Cardiac muscle cell (in vitro differentiated cells and primary cell): Measurements from ENCODE around the gene PURB. TPM values are rescaled to one million over a fixed set of nuclear protein-coding genes. Genes with fewer than 3 reads are reported as not detected.

Source experiments
- DNase-seq, 2 donors: peaks; one replicate each; pipeline versions ENCODE4 v3.0.0 to v3.0.0-alpha.2; 2010 to 2017; ENCODE audit warnings: low read depth in 1 of 2, low spot score in 1 of 2
- H3K27ac ChIP-seq: fragments of 200-600 bp; sonication (generic); 2 replicates; pipeline ENCODE4 v1.5.1; 2016
- H3K27me3 ChIP-seq: fragments of 200-600 bp; sonication (generic); 2 replicates; pipeline ENCODE4 v1.6.0; 2016; ENCODE audit warnings: control low read depth
- H3K36me3 ChIP-seq: fragments of 200-600 bp; sonication (generic); 2 replicates; pipeline ENCODE4 v1.5.1; 2016; ENCODE audit warnings: control low read depth
- H3K4me1 ChIP-seq: fragments of 200-600 bp; sonication (generic); 2 replicates; pipeline ENCODE4 v1.8.1; 2017; ENCODE audit warnings: low read depth, mild to moderate bottlenecking, mixed run types
- H3K4me3 ChIP-seq: fragments of 200-600 bp; sonication (generic); 2 replicates; pipeline ENCODE4 v1.5.1; 2016; ENCODE audit warnings: mild to moderate bottlenecking
- H3K9me3 ChIP-seq: fragments of 200-600 bp; sonication (generic); 2 replicates; pipeline ENCODE4 v1.5.1; 2017; ENCODE audit warnings: low read depth, mild to moderate bottlenecking, control low read depth
- polyA plus RNA-seq: library from polyadenylated mRNA; unstranded; fragments of >200 nt; fragmentation: Nextera tagmentation; extraction: Ambion mirVana; gene quantifications from 2 replicates; pipeline ENCODE4 v1.2.1, GENCODE V29; 2016
- total RNA-seq: library from RNA; depleted of rRNA; stranded (reverse); fragments of >200 nt; gene quantifications from 2 replicates; pipeline ENCODE4 v1.2.3, GENCODE V29; 2016
- TF ChIP-seq, protein P1 (sequence below): IDR thresholded peaks from 2 replicates; pipeline ENCODE4 v1.5.1; 2012; ENCODE audit warnings: low read depth, mild to moderate bottlenecking, low read length

PURB gene
- total and polyA plus RNA-seq, 2 experiments from 2014 or later = 3.3 to 27.9 TPM

DNA sequence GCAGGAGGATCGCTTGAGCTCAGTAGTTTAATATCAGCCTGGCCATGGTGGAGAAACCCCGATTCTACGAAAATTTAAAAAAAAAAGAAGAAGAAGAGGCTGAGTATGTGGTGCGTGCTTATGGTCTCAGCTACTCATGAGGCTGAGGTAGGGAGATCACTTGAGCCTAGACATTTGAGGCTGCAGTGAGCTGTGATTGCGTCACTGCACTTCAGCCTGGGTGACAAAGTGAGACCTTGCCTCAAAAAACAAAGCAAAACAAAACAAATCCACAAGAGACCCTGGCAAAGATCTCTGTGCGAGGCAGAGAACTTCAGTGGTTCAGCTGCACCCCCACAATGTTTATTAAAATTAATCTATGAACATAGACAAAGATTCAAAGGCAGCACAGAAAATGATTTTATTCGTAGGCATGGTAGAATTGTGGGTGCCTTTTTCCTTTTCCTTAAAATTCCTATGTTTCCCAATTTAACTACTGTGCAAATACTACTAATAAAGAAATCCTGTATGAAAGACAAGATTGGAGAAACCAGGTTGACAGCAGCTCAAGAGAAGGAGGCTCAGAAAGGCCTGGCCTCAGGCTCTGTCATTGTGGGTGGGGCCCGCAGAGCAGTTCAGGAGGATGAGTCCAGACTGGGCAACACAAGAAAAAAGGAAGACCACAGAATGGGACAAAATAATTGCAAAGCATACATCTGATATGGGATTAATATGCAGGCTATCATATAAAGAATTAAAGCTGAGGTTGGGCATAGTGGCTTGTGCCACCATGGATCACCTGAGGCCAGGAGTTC, 24.5 kb upstream of the PURB start:
- Histone ChIP-seq H3K4me3 (no peak overlapping the region), H3K9me3 (no peaks in the 10 kb centered on the region), H3K36me3 (no peaks in the 10 kb centered on the region), H3K4me1 (no peaks in the 10 kb centered on the region), H3K27ac (no peak overlapping the region), H3K27me3 (no peaks in the 10 kb centered on the region)
- TF ChIP-seq, protein P1, sequence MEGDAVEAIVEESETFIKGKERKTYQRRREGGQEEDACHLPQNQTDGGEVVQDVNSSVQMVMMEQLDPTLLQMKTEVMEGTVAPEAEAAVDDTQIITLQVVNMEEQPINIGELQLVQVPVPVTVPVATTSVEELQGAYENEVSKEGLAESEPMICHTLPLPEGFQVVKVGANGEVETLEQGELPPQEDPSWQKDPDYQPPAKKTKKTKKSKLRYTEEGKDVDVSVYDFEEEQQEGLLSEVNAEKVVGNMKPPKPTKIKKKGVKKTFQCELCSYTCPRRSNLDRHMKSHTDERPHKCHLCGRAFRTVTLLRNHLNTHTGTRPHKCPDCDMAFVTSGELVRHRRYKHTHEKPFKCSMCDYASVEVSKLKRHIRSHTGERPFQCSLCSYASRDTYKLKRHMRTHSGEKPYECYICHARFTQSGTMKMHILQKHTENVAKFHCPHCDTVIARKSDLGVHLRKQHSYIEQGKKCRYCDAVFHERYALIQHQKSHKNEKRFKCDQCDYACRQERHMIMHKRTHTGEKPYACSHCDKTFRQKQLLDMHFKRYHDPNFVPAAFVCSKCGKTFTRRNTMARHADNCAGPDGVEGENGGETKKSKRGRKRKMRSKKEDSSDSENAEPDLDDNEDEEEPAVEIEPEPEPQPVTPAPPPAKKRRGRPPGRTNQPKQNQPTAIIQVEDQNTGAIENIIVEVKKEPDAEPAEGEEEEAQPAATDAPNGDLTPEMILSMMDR = no peak
- DNase-seq = no peak

DNA sequence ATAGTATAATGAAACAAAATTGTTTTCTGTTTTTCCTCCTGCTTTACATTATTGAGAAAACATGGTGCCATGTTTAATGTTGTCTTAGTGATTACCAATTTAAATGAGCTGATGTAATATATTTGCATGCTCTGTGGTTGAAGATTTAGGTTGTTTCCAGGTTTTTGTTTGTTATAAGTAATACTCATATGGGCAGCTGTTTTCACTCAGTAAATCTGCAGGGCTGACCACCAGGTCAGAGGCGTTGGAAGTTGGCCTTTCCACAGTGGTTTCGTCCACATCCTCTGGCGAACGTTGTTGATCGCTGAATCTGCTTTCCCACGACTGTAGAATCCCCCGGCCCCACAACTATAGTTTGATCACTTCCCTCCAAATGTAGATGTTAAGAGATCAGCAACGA, 21.6 kb upstream of the PURB start:
- Histone ChIP-seq H3K9me3 (no peaks in the 10 kb centered on the region), H3K4me3 (no peak overlapping the region), H3K27ac (no peak overlapping the region), H3K27me3 (peaks cover 8% of the 10 kb centered on the region), H3K4me1 (no peaks in the 10 kb centered on the region), H3K36me3 (no peaks in the 10 kb centered on the region)
- no peak for DNase-seq
- TF ChIP-seq, protein P1 = no peak

DNA sequence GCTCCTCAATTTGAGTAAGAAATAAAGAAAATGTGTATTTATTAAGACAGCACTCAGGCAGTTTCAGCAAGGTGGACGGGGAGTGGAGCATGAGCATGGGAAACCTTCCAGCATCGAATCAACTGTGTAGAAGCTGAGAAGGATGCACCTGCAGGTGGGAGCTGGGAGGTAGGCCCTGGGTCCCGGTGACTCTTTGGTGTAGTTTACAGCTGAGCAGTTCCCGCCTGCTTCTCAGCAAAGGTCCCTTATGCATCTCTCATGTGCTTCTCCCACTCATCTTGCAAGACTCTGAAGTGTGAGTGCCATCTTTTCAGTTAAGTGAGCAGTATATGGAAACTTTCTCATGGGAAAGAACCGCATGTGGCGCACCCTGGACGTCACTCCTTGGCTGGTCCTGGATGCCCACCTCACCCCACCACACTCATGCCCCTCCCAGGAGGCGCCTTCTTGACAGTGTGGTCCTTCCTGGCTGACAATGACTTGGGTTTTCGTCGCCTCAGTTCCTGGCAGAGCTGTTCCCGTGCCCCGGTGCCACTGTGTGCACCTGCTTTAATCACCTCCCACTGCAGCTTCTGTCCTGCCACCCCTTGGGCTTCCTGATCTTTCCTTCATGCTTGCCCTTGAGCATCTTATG, 19.8 kb upstream of the PURB start:
- TF ChIP-seq, protein P1 = no peak

DNA sequence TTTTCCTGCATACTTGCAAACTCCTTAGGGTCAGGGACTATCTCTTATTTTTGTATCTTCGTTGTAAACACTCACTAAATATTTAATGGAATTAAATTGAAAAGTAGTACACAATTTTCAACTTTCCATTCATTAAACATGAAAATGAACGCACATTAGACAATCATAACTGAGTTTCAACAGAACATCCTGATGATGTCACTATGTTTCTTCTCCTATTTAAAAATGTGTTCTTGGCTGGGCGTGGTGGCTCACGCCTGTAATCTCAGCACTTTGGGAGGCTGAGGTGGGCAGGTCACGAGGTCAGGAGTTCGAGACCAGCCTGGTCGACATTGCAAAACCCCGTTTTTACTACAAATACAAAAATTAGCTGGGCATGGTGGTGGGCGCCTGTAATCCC, 14.1 kb upstream of the PURB start:
- Histone ChIP-seq H3K27me3 (peaks cover 8% of the 10 kb centered on the region), H3K4me3 (no peak overlapping the region), H3K36me3 (no peaks in the 10 kb centered on the region), H3K9me3 (no peaks in the 10 kb centered on the region), H3K27ac (no peak overlapping the region), H3K4me1 (no peaks in the 10 kb centered on the region)
- DNase-seq = no peak
- TF ChIP-seq, protein P1 = no peak

More for the DNA sequence above, 19.8 kb upstream of the PURB start:
- Histone ChIP-seq H3K27me3 (peaks cover 8% of the 10 kb centered on the region), H3K4me3 (no peak overlapping the region), H3K9me3 (no peaks in the 10 kb centered on the region), H3K36me3 (no peaks in the 10 kb centered on the region), H3K4me1 (no peaks in the 10 kb centered on the region), H3K27ac (no peak overlapping the region)
- DNase-seq = no peak

DNA sequence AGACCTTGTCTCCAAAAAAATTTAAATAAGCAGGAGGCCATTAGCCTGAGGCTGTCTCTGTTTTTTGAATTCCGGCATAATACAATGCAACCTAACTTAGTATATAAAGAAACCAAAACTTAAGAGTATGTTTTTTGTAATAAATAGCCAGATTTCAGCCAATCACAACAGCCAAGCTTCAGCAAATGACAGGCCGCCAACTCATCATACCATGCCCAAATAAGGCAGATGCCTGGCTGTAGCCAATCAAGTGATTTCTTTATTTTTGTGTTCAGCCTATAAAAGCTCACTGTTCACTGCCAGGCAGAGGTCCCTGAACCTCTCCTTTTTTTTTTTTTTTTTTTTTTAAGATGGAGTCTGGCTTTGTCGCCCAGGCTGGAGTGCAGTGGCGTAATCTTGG, 12.7 kb upstream of the PURB start:
- Histone ChIP-seq H3K36me3 (no peaks in the 10 kb centered on the region), H3K4me3 (no peak overlapping the region), H3K27ac (no peak overlapping the region), H3K9me3 (no peaks in the 10 kb centered on the region), H3K4me1 (no peaks in the 10 kb centered on the region), H3K27me3 (no peaks in the 10 kb centered on the region)
- TF ChIP-seq, protein P1 = no peak
- no peak for DNase-seq
